ENCODE measurements around the gene DOK6. TPM values are rescaled to one million over a fixed set of nuclear protein-coding genes. Genes with fewer than 3 reads are reported as not detected.

Gene DOK6
- total and polyA plus RNA-seq, 2 of the 13 experiments (the other 11 are each of a cell fraction or from before 2014, with no cell fraction given) = 17.0 to 17.2 TPM

DNA sequence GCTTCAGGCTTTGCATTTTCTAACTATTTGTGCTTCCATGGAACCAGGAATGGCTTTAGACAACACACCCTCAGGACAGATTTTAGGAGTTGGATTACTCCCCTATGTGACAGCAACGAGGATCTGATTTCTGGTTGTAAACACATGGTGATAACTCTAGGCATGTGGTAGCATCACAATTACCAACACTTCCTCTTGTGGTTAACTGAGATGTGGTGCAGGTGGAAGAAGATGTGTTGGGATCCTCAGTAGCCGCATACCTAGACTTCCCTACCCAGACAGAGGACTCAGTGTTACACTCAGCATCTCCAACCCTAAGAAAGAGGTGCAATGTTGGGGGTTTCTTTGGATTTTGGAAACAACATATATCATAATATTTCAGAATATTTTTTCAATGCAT is 234.8 kb downstream of the DOK6 start:
- no peaks in the 10 kb centered on the region for H3K9me3 ChIP-seq (ENCODE audit: low read length)
- no peak overlapping the region for H3K4me2 ChIP-seq (ENCODE audit: low read depth, low read length)
- no peaks in the 10 kb centered on the region for H4K20me1 ChIP-seq (ENCODE audit: insufficient read depth, low read length)
- no peaks in the 10 kb centered on the region for H3K4me1 ChIP-seq (ENCODE audit: insufficient read depth, low read length)
- H2AFZ ChIP-seq (ENCODE audit: low read length) = no peak overlapping the region
- ChIA-PET POLR2A (no interaction called here), CTCF (ENCODE audit: low intra/inter-chr PET ratio, low total read pairs) (no interaction called here)
- no peaks in the 10 kb centered on the region for H3K79me2 ChIP-seq (ENCODE audit: insufficient read depth, low read length)
- no peaks in the 10 kb centered on the region for H3K36me3 ChIP-seq (replicated peaks in 1 of 2; ENCODE audit: control insufficient read depth in 1 of 2, insufficient read depth in 2 of 2, low read length in 2 of 2)
- DNase-seq (ENCODE audit: low spot score) (no peak), ATAC-seq (no peak), FAIRE-seq (no peak)
- TF ChIP-seq, protein P1, sequence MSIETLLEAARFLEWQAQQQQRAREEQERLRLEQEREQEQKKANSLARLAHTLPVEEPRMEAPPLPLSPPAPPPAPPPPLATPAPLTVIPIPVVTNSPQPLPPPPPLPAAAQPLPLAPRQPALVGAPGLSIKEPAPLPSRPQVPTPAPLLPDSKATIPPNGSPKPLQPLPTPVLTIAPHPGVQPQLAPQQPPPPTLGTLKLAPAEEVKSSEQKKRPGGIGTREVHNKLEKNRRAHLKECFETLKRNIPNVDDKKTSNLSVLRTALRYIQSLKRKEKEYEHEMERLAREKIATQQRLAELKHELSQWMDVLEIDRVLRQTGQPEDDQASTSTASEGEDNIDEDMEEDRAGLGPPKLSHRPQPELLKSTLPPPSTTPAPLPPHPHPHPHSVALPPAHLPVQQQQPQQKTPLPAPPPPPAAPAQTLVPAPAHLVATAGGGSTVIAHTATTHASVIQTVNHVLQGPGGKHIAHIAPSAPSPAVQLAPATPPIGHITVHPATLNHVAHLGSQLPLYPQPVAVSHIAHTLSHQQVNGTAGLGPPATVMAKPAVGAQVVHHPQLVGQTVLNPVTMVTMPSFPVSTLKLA (IDR thresholded peaks at IDR 0.05) = peak; percentile 48; the same call in 1 of the 2 replicates
- no peak for TF ChIP-seq MATR3 (CRISPR knock-in tag; IDR thresholded peaks at IDR 0.05)
- WGBS (ENCODE audit: low lambda C conversion rate) = 57% methylated on average over 2 of the region's 2 CpGs
- intact Hi-C loops (cut with micrococcal nuclease; ENCODE audit: unreplicated experiment) (loop anchor here (5.0 kb wide), 2 partner anchors 437 to 452 kb away; no protein-coding TSS in a partner anchor), in situ Hi-C loops (cut with HindIII; ENCODE audit: extremely low pct_ligation_motif_present, low pct_unique_long_range_greater_than_20kb) (no loop called here)
- BruUV-seq (replicated peaks) = no TSS peak
- H3K9ac ChIP-seq (ENCODE audit: insufficient read depth, low read depth, low read length) = no peak overlapping the region
- H3K27ac ChIP-seq (ENCODE audit: extremely low read length, insufficient read depth, low read length) = no peak overlapping the region
- H3K4me3 ChIP-seq (replicated peaks in 1 of 3; ENCODE audit: insufficient read depth in 1 of 3, low read depth in 2 of 3, low read length in 3 of 3) = no peak overlapping the region
- H3K27me3 ChIP-seq (ENCODE audit: control insufficient read depth in 1 of 2, insufficient read depth in 2 of 2, low read length in 2 of 2) = no peaks in the 10 kb centered on the region

DNA sequence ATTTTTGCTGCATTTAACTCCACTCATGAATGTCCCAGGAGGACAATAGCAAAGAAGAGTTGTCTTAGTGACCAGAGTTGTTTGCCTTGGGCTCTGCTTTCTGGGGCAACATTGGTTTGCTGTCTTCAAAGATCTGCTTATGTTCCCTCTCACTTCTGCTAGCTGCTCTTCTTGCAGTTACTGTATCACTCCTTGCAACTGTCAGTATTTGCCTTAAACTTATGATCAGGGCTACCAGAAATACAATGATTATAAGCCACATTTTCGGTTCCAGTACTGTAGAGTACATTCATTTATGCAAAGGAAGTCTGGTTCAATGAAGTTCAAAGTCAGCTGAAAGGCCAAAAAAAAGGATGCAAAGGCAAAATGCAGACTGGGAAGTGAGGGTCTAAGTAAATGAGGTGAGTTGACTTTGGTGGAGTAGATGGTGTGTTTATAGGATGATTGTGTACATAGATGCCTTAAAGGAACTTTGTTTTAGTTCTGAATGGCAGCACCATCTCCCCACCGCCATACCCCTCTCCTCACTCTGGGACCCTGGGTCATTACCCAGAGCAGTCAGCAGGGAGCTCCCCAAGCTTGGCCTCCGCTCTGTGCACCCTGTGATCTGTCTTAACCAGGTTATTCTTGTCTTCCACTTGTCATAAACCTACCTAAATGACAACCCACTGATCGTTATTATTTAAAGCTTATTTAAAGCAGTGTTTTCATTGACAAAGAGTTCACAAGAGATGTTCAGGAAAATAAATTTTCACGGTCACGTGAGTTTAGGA is 236.0 kb downstream of the DOK6 start:
- 75% methylated on average over 6 of the region's 6 CpGs for WGBS (ENCODE audit: low lambda C conversion rate)
- no peaks in the 10 kb centered on the region for H3K9me3 ChIP-seq (ENCODE audit: low read length)
- ChIA-PET POLR2A (no interaction called here), CTCF (ENCODE audit: low intra/inter-chr PET ratio, low total read pairs) (no interaction called here)
- H4K20me1 ChIP-seq (ENCODE audit: insufficient read depth, low read length) = no peaks in the 10 kb centered on the region
- no TSS peak for BruUV-seq (replicated peaks)
- no peaks in the 10 kb centered on the region for H3K4me1 ChIP-seq (ENCODE audit: insufficient read depth, low read length)
- intact Hi-C loops (cut with micrococcal nuclease; ENCODE audit: unreplicated experiment) (loop anchor here (5.0 kb wide), 2 partner anchors 436 to 451 kb away; no protein-coding TSS in a partner anchor), in situ Hi-C loops (cut with HindIII; ENCODE audit: extremely low pct_ligation_motif_present, low pct_unique_long_range_greater_than_20kb) (no loop called here)
- no peak overlapping the region for H3K4me3 ChIP-seq (replicated peaks in 1 of 3; ENCODE audit: insufficient read depth in 1 of 3, low read depth in 2 of 3, low read length in 3 of 3)
- H3K4me2 ChIP-seq (ENCODE audit: low read depth, low read length) = no peak overlapping the region
- H3K36me3 ChIP-seq (replicated peaks in 1 of 2; ENCODE audit: control insufficient read depth in 1 of 2, insufficient read depth in 2 of 2, low read length in 2 of 2) = no peaks in the 10 kb centered on the region
- DNase-seq (ENCODE audit: low spot score) = peak; percentile 6
- no peak overlapping the region for H3K9ac ChIP-seq (ENCODE audit: insufficient read depth, low read depth, low read length)
- H3K79me2 ChIP-seq (ENCODE audit: insufficient read depth, low read length) = no peaks in the 10 kb centered on the region
- H3K27me3 ChIP-seq (ENCODE audit: control insufficient read depth in 1 of 2, insufficient read depth in 2 of 2, low read length in 2 of 2) = no peaks in the 10 kb centered on the region
- ATAC-seq = peak; percentile 95
- H3K27ac ChIP-seq (ENCODE audit: extremely low read length, insufficient read depth, low read length) = no peak overlapping the region
- FAIRE-seq = no peak
- H2AFZ ChIP-seq (ENCODE audit: low read length) = no peak overlapping the region
- TF ChIP-seq STAG1 (CRISPR knock-in tag; IDR thresholded peaks at IDR 0.05) (peak; percentile 82), MED13 (CRISPR knock-in tag; IDR thresholded peaks at IDR 0.05) (no peak), SMC3 (IDR thresholded peaks at IDR 0.05; ENCODE audit: low read length) (peak; percentile 54; the same call in 1 of the 2 replicates), RAD21 (CRISPR knock-in tag; IDR thresholded peaks at IDR 0.05) (peak; percentile 79)
- TF ChIP-seq, protein P2, sequence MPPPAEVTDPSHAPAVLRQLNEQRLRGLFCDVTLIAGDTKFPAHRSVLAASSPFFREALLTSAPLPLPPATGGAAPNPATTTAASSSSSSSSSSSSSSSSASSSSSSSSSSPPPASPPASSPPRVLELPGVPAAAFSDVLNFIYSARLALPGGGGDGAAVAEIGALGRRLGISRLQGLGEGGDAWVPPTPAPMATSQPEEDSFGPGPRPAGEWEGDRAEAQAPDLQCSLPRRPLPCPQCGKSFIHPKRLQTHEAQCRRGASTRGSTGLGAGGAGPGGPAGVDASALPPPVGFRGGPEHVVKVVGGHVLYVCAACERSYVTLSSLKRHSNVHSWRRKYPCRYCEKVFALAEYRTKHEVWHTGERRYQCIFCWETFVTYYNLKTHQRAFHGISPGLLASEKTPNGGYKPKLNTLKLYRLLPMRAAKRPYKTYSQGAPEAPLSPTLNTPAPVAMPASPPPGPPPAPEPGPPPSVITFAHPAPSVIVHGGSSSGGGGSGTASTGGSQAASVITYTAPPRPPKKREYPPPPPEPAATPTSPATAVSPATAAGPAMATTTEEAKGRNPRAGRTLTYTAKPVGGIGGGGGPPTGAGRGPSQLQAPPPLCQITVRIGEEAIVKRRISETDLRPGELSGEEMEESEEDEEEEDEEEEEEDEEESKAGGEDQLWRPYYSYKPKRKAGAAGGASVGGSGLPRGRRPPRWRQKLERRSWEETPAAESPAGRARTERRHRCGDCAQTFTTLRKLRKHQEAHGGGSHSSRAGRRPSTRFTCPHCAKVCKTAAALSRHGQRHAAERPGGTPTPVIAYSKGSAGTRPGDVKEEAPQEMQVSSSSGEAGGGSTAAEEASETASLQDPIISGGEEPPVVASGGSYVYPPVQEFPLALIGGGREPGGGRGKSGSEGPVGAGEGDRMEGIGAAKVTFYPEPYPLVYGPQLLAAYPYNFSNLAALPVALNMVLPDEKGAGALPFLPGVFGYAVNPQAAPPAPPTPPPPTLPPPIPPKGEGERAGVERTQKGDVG (CRISPR knock-in tag; IDR thresholded peaks at IDR 0.05; ENCODE audit: borderline replicate concordance) = no peak
- TF ChIP-seq, protein P3, sequence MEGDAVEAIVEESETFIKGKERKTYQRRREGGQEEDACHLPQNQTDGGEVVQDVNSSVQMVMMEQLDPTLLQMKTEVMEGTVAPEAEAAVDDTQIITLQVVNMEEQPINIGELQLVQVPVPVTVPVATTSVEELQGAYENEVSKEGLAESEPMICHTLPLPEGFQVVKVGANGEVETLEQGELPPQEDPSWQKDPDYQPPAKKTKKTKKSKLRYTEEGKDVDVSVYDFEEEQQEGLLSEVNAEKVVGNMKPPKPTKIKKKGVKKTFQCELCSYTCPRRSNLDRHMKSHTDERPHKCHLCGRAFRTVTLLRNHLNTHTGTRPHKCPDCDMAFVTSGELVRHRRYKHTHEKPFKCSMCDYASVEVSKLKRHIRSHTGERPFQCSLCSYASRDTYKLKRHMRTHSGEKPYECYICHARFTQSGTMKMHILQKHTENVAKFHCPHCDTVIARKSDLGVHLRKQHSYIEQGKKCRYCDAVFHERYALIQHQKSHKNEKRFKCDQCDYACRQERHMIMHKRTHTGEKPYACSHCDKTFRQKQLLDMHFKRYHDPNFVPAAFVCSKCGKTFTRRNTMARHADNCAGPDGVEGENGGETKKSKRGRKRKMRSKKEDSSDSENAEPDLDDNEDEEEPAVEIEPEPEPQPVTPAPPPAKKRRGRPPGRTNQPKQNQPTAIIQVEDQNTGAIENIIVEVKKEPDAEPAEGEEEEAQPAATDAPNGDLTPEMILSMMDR (CRISPR knock-in tag; IDR thresholded peaks at IDR 0.05) = peak; percentile 71
- TF ChIP-seq, protein P4, sequence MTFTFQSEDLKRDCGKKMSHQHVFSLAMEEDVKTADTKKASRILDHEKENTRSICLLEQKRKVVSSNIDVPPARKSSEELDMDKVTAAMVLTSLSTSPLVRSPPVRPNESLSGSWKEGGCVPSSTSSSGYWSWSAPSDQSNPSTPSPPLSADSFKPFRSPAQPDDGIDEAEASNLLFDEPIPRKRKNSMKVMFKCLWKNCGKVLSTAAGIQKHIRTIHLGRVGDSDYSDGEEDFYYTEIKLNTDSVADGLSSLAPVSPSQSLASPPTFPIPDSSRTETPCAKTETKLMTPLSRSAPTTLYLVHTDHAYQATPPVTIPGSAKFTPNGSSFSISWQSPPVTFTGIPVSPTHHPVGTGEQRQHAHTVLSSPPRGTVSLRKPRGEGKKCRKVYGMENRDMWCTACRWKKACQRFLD (CRISPR knock-in tag; IDR thresholded peaks at IDR 0.05; ENCODE audit: borderline replicate concordance) = no peak
